ENCODE data around the gene DHX38. TPM values are rescaled to one million over a fixed set of nuclear protein-coding genes. Genes with fewer than 3 reads are reported as not detected.

DHX38 gene
- total and polyA plus RNA-seq, 2 of the 13 experiments (the other 11 are each of a cell fraction or from before 2014, with no cell fraction given): 54.4 to 85.9 TPM

DNA sequence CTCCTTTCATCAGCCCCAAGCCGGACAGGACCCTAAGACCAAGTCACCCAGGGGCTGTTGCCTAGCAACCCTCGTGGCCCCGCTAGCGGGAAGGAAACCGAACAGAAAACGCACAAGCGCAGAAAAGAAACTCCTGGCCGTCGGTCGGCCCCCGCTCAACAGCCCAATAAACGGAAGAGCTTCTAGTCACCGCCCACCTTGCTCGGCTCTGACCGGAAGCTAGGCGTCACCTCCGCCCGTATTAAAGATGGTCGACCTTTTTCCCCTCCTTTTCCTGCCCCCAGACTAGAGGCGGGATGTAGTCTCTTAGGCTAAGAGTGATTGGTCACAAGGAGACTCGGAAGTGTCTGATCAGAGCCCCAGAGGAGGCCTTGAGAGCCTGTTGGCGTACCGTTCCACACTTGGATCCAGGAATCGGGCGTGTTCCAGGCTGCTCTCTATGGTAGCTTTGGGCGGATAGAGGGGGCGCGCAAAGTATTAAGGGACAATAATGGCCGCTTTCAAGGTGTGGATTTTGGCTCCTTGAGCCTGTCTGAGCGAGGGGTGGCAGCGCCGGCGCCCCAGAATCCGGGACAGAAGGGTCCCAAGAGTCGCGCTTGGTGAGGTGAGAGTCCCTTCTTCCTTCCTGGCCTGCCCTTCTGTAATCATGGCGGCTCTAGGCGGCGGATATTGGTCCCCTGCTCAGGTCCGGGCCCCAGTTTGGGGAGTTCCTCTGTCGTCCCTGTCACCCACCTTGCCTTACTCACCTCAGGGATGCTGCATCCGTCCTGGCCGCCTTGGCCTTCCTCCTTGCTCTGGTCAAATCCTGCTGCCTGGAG is at the start of gene DHX38, which contains the start of gene TXNL4B (continued):
- peak; percentile 84; the same call in 1 of the 2 replicates for TF ChIP-seq ZNF142 (CRISPR knock-in tag; IDR thresholded peaks at IDR 0.05)
- no peak; the same call in 1 of the 2 replicates for TF ChIP-seq ATF2 (CRISPR knock-in tag; IDR thresholded peaks at IDR 0.05)
- no peak for TF ChIP-seq PAWR (CRISPR knock-in tag; IDR thresholded peaks at IDR 0.05; ENCODE audit: borderline replicate concordance)
- peak; percentile 37; the same call in 1 of the 2 replicates for TF ChIP-seq ZSCAN21 (CRISPR knock-in tag; IDR thresholded peaks at IDR 0.05; ENCODE audit: borderline replicate concordance)
- no peak for TF ChIP-seq SAFB2 (CRISPR knock-in tag; IDR thresholded peaks at IDR 0.05; ENCODE audit: borderline replicate concordance, low read depth)
- TF ChIP-seq, protein P1, sequence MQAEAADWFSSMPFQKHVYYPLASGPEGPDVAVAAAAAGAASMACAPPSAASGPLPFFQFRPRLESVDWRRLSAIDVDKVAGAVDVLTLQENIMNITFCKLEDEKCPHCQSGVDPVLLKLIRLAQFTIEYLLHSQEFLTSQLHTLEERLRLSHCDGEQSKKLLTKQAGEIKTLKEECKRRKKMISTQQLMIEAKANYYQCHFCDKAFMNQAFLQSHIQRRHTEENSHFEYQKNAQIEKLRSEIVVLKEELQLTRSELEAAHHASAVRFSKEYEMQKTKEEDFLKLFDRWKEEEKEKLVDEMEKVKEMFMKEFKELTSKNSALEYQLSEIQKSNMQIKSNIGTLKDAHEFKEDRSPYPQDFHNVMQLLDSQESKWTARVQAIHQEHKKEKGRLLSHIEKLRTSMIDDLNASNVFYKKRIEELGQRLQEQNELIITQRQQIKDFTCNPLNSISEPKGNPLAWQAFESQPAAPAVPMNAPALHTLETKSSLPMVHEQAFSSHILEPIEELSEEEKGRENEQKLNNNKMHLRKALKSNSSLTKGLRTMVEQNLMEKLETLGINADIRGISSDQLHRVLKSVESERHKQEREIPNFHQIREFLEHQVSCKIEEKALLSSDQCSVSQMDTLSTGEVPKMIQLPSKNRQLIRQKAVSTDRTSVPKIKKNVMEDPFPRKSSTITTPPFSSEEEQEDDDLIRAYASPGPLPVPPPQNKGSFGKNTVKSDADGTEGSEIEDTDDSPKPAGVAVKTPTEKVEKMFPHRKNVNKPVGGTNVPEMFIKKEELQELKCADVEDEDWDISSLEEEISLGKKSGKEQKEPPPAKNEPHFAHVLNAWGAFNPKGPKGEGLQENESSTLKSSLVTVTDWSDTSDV (CRISPR knock-in tag; IDR thresholded peaks at IDR 0.05): peak; percentile 22; the same call in 1 of the 2 replicates
- no peak for TF ChIP-seq RAD51 (IDR thresholded peaks at IDR 0.05; ENCODE audit: borderline replicate concordance)
- TF ChIP-seq, protein P2, sequence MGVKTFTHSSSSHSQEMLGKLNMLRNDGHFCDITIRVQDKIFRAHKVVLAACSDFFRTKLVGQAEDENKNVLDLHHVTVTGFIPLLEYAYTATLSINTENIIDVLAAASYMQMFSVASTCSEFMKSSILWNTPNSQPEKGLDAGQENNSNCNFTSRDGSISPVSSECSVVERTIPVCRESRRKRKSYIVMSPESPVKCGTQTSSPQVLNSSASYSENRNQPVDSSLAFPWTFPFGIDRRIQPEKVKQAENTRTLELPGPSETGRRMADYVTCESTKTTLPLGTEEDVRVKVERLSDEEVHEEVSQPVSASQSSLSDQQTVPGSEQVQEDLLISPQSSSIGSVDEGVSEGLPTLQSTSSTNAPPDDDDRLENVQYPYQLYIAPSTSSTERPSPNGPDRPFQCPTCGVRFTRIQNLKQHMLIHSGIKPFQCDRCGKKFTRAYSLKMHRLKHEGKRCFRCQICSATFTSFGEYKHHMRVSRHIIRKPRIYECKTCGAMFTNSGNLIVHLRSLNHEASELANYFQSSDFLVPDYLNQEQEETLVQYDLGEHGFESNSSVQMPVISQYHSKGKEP (CRISPR knock-in tag; IDR thresholded peaks at IDR 0.05): peak; percentile 89; the same call in 1 of the 2 replicates
- TF ChIP-seq, protein P3, sequence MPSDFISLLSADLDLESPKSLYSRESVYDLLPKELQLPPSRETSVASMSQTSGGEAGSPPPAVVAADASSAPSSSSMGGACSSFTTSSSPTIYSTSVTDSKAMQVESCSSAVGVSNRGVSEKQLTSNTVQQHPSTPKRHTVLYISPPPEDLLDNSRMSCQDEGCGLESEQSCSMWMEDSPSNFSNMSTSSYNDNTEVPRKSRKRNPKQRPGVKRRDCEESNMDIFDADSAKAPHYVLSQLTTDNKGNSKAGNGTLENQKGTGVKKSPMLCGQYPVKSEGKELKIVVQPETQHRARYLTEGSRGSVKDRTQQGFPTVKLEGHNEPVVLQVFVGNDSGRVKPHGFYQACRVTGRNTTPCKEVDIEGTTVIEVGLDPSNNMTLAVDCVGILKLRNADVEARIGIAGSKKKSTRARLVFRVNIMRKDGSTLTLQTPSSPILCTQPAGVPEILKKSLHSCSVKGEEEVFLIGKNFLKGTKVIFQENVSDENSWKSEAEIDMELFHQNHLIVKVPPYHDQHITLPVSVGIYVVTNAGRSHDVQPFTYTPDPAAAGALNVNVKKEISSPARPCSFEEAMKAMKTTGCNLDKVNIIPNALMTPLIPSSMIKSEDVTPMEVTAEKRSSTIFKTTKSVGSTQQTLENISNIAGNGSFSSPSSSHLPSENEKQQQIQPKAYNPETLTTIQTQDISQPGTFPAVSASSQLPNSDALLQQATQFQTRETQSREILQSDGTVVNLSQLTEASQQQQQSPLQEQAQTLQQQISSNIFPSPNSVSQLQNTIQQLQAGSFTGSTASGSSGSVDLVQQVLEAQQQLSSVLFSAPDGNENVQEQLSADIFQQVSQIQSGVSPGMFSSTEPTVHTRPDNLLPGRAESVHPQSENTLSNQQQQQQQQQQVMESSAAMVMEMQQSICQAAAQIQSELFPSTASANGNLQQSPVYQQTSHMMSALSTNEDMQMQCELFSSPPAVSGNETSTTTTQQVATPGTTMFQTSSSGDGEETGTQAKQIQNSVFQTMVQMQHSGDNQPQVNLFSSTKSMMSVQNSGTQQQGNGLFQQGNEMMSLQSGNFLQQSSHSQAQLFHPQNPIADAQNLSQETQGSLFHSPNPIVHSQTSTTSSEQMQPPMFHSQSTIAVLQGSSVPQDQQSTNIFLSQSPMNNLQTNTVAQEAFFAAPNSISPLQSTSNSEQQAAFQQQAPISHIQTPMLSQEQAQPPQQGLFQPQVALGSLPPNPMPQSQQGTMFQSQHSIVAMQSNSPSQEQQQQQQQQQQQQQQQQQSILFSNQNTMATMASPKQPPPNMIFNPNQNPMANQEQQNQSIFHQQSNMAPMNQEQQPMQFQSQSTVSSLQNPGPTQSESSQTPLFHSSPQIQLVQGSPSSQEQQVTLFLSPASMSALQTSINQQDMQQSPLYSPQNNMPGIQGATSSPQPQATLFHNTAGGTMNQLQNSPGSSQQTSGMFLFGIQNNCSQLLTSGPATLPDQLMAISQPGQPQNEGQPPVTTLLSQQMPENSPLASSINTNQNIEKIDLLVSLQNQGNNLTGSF (CRISPR knock-in tag; IDR thresholded peaks at IDR 0.05): 0 out of 2 replicates have a peak, but pooled peaks have one; percentile 28
